AG04450 (cell line): ENCODE results near the gene PKN3. TPM values are rescaled to one million over a fixed set of nuclear protein-coding genes. Genes with fewer than 3 reads are reported as not detected.

ENCODE experiments used
- CTCF ChIA-PET: fragments of 300-600, 350-600 bp; formaldehyde crosslinking; extraction: SDS; loops from one replicate; lab custom pipeline; 2022; ENCODE audit warnings: antibody characterized with exemption, inconsistent platforms; lab: Charles Lee
- POLR2A ChIA-PET: fragments of 350-600 bp; formaldehyde crosslinking; extraction: SDS; loops from one replicate; lab custom pipeline; 2021; ENCODE audit warnings: antibody characterized with exemption, inconsistent platforms; lab: Yijun Ruan, JAX
- DNase-seq: peaks from one replicate; pipeline ENCODE4 v3.0.0-alpha.2; 2011; ENCODE audit warnings: low read depth, low spot score
- H3K27ac ChIP-seq: one replicate; pipeline ENCODE4 v1.5.1; 2012; ENCODE audit warnings: low read depth, low read length, control low read depth
- H3K27me3 ChIP-seq: one replicate; pipeline ENCODE4 v1.6.0; 2012; ENCODE audit warnings: low read length; ENCODE audit not compliant: control insufficient read depth, insufficient read depth
- H3K4me3 ChIP-seq: 2 replicates; pipeline ENCODE4 v1.5.1; 2011; ENCODE audit warnings: mild to moderate bottlenecking, low read depth, low read length, control low read depth
- H3K9me3 ChIP-seq: 2 replicates; pipeline ENCODE4 v1.5.1; 2012; ENCODE audit warnings: low read length; ENCODE audit not compliant: control insufficient read depth, insufficient read depth
- polyA plus RNA-seq: library from polyadenylated mRNA; depleted of rRNA; stranded (reverse); fragments of >200 nt; gene quantifications from 2 replicates; pipeline ENCODE4 v1.2.3, GENCODE V29; 2011
- TF ChIP-seq, protein P1 (sequence below): IDR thresholded peaks from 2 replicates; pipeline ENCODE4 v1.5.1; 2011; ENCODE audit warnings: low read depth, low read length, control low read depth, inconsistent platforms

Gene PKN3
- polyA plus RNA-seq, 1 experiment: 2.2 TPM

- ChIA-PET POLR2A (interaction anchor here (0.6 to 0.9 kb wide), 2 partner anchors 18 to 22 kb away, joined by 3 to 9 read pairs; no protein-coding TSS in a partner anchor), CTCF (interaction anchor here (1.4 kb wide), 1 partner anchor 18 kb away, joined by 5 read pairs; no protein-coding TSS in a partner anchor)
- Histone ChIP-seq H3K27ac (no peak overlapping the region), H3K9me3 (no peaks in the 10 kb centered on the region), H3K27me3 (no peaks in the 10 kb centered on the region), H3K4me3 (no peak overlapping the region)
- TF ChIP-seq, protein P1, sequence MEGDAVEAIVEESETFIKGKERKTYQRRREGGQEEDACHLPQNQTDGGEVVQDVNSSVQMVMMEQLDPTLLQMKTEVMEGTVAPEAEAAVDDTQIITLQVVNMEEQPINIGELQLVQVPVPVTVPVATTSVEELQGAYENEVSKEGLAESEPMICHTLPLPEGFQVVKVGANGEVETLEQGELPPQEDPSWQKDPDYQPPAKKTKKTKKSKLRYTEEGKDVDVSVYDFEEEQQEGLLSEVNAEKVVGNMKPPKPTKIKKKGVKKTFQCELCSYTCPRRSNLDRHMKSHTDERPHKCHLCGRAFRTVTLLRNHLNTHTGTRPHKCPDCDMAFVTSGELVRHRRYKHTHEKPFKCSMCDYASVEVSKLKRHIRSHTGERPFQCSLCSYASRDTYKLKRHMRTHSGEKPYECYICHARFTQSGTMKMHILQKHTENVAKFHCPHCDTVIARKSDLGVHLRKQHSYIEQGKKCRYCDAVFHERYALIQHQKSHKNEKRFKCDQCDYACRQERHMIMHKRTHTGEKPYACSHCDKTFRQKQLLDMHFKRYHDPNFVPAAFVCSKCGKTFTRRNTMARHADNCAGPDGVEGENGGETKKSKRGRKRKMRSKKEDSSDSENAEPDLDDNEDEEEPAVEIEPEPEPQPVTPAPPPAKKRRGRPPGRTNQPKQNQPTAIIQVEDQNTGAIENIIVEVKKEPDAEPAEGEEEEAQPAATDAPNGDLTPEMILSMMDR: no peak
- no peak for DNase-seq
Measured at GRCh38 chr9:128715436-128715750, 13.1 kb downstream of the PKN3 start.

DNA sequence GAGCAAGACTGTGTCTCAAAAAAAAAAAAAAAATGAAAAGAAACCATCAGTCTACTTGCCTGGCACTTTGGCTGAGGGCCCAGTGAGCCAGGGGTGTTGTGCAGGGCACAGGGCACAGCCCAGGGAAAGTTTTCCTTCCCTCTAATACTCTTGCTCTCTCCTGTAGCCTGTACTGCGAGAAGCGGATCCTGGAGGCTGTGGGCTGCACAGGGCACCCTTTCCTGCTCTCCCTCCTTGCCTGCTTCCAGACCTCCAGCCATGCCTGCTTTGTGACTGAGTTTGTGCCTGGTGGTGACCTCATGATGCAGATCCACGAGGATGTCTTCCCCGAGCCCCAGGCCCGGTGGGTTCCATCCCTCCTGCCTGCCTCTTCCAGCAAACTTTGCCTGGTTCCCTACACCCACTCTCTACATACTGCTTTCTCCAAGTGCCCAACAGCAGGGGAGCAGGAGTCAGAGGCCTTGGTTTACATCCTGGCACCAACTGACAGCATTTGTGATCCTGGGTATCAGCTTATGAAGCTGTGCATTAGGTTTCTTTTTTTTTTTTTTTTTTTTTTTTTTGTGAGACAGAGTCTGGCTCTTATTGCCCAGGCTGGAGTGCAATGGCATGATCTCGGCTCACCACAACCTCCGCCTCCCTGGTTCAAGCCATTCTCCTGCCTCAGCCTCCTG is 14.4 kb downstream of the PKN3 start:
- Histone ChIP-seq H3K9me3 (no peaks in the 10 kb centered on the region; the same call in 1 of the 2 replicates), H3K27ac (no peak overlapping the region), H3K4me3 (no peak overlapping the region), H3K27me3 (no peaks in the 10 kb centered on the region)
- no peak for DNase-seq
- TF ChIP-seq, protein P1: no peak
- ChIA-PET CTCF (no interaction called here), POLR2A (interaction anchor here (0.6 kb wide), 2 partner anchors 43 to 288 kb away, joined by 3 to 4 read pairs; no protein-coding TSS in a partner anchor)

DNA sequence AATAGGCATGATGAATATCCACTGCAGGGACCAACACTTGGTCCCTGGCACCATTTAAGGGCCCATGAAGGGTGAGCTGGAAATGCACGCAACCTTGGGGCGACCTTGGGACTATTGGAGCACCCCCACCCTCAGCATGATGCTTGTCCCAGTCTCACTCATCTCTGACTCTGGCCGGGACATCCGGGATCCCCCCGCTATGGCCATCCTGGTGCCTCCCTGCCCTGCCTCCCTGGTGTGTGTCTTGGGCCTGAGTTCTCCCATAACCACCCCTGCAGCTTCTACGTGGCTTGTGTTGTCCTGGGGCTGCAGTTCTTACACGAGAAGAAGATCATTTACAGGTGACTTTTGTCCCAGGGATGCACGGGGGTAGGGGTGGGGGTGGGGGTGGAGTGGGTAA is 15.7 kb downstream of the PKN3 start:
- Histone ChIP-seq H3K27me3 (no peaks in the 10 kb centered on the region), H3K27ac (no peak overlapping the region), H3K9me3 (no peaks in the 10 kb centered on the region; the same call in 1 of the 2 replicates), H3K4me3 (no peak overlapping the region)
- DNase-seq: no peak
- POLR2A ChIA-PET: interaction anchor here (0.7 kb wide), 1 partner anchor 208 kb away, joined by 4 read pairs; no protein-coding TSS in a partner anchor
- TF ChIP-seq, protein P1: no peak
- CTCF ChIA-PET: interaction anchor here (0.6 to 1.0 kb wide), 3 partner anchors 15 to 247 kb away, joined by 3 to 6 read pairs (median 4); partner anchors contain the start of gene PKN3

GRCh38 chr9:128718475-128718874 is 16.2 kb downstream of the PKN3 start:
- Histone ChIP-seq H3K9me3 (no peaks in the 10 kb centered on the region; the same call in 1 of the 2 replicates), H3K27ac (no peak overlapping the region), H3K27me3 (no peaks in the 10 kb centered on the region), H3K4me3 (no peak overlapping the region)
- ChIA-PET CTCF (interaction anchor here (0.8 kb wide), 1 partner anchor 15 kb away, joined by 3 read pairs; no protein-coding TSS in a partner anchor), POLR2A (interaction anchor here (0.7 kb wide), 1 partner anchor 208 kb away, joined by 4 read pairs; no protein-coding TSS in a partner anchor)
- DNase-seq: no peak
- TF ChIP-seq, protein P1: no peak
